Fibroblast of lung (primary cell): Measurements from ENCODE around the gene PACS2. TPM values are rescaled to one million over a fixed set of nuclear protein-coding genes. Genes with fewer than 3 reads are reported as not detected.

Experiments
- DNase-seq, 2 donors: peaks; one replicate each; pipeline versions ENCODE4 v3.0.0 to v3.0.0-alpha.2; 2010; ENCODE audit warnings: low read depth in 2 of 2
- H2AFZ ChIP-seq: 2 replicates; pipeline ENCODE4 v1.5.1; 2012; ENCODE audit warnings: low read length, control low read depth, inconsistent platforms
- H3K27ac ChIP-seq: 2 replicates; pipeline ENCODE4 v1.5.1; 2011; ENCODE audit warnings: low read length, control low read depth; ENCODE audit not compliant: insufficient read depth
- H3K27me3 ChIP-seq: 2 replicates; pipeline ENCODE4 v1.5.1; 2011; ENCODE audit warnings: mild to moderate bottlenecking, low read length; ENCODE audit not compliant: control insufficient read depth, insufficient read depth
- H3K36me3 ChIP-seq: 2 replicates; pipeline ENCODE4 v1.5.1; 2011; ENCODE audit warnings: low read length; ENCODE audit not compliant: control insufficient read depth, insufficient read depth
- H3K4me1 ChIP-seq: 2 replicates; pipeline ENCODE4 v1.5.1; 2011; ENCODE audit warnings: low read length; ENCODE audit not compliant: control insufficient read depth, insufficient read depth; ENCODE audit errors: extremely low read depth
- H3K4me2 ChIP-seq: 2 replicates; pipeline ENCODE4 v1.5.1; 2011; ENCODE audit warnings: low read length, control low read depth; ENCODE audit not compliant: insufficient read depth; ENCODE audit errors: extremely low read depth
- H3K4me3 ChIP-seq, 4 experiments: fragments of 200-600 bp in 1 of 4; sonication (generic) in 1 of 4; replicated peaks in 1 of 4; 2 replicates each; pipeline ENCODE4 v1.5.1; 2011 to 2016; ENCODE audit warnings: low read length in 4 of 4, low read depth in 3 of 4, mild to moderate bottlenecking in 3 of 4, control low read depth in 2 of 4, inconsistent platforms in 1 of 4, mixed read lengths in 1 of 4; ENCODE audit not compliant: insufficient read depth in 1 of 4; ENCODE audit errors: control extremely low read depth in 1 of 4
- H3K79me2 ChIP-seq: 2 replicates; pipeline ENCODE4 v1.5.1; 2012; ENCODE audit warnings: mild to moderate bottlenecking, low read length, inconsistent platforms; ENCODE audit not compliant: control insufficient read depth, insufficient read depth
- H3K9ac ChIP-seq: 2 replicates; pipeline ENCODE4 v1.5.1; 2011; ENCODE audit warnings: mild to moderate bottlenecking, low read length, control low read depth; ENCODE audit not compliant: insufficient read depth
- H3K9me3 ChIP-seq: 2 replicates; pipeline ENCODE4 v1.5.1; 2012; ENCODE audit warnings: low read depth, low read length; ENCODE audit not compliant: control insufficient read depth, insufficient read depth
- H4K20me1 ChIP-seq: 2 replicates; pipeline ENCODE4 v1.5.1; 2011; ENCODE audit warnings: low read length; ENCODE audit not compliant: control insufficient read depth, insufficient read depth; ENCODE audit errors: extremely low read depth
- CTCF ChIP-seq, 2 donors: IDR thresholded peaks in 1 of 2; conservative IDR thresholded peaks in 1 of 2; 1 replicate in 1 of 2; 2 replicates in 1 of 2; pipeline ENCODE4 v1.5.1; 2011 to 2012; ENCODE audit warnings: low read length in 2 of 2, control low read depth in 1 of 2, inconsistent platforms in 1 of 2, low read depth in 1 of 2, mild to moderate bottlenecking in 1 of 2
- EZH2 ChIP-seq: IDR thresholded peaks from 2 replicates; pipeline ENCODE4 v1.5.1; 2012; ENCODE audit warnings: low read length, control low read depth, mild to moderate bottlenecking; ENCODE audit errors: missing control alignments
- polyA plus RNA-seq, 2 donors: library from polyadenylated mRNA; depleted of rRNA in 1 of 2; stranded (reverse) in 1 of 2; unstranded in 1 of 2; fragments of >200 nt; gene quantifications; 2 replicates each; pipeline ENCODE4 v1.2.1, GENCODE V29; 2011 to 2012; ENCODE audit warnings: missing spikeins in 1 of 2
- total RNA-seq: library from RNA; depleted of rRNA; stranded (reverse); fragments of >200 nt; gene quantifications from 2 replicates; pipeline ENCODE4 v1.2.1, GENCODE V29; 2014

The PACS2 gene
- total and polyA plus RNA-seq, 2 donors (not counting 1 experiment from before 2014, with no cell fraction given) = 20.3 to 52.5 TPM

- H3K9me3 ChIP-seq = no peaks in the 10 kb centered on the region
- peaks cover 5% of the 10 kb centered on the region for H3K36me3 ChIP-seq
- no peak overlapping the region for H3K27ac ChIP-seq
- H3K79me2 ChIP-seq = no peaks in the 10 kb centered on the region
- H3K27me3 ChIP-seq = no peaks in the 10 kb centered on the region
- H3K4me3 ChIP-seq = no peak overlapping the region
- no peak overlapping the region for H3K4me2 ChIP-seq
- TF ChIP-seq CTCF (conservative IDR thresholded peaks at IDR 0.05 in 1 of 2, IDR thresholded peaks at IDR 0.05 in 1 of 2; ENCODE audit: low read depth in 1 of 2, low read length in 2 of 2) (no peak), EZH2 (no peak)
- no peak for DNase-seq
- H2AFZ ChIP-seq = no peak overlapping the region
- no peak overlapping the region for H3K9ac ChIP-seq
- no peaks in the 10 kb centered on the region for H4K20me1 ChIP-seq
- H3K4me1 ChIP-seq = no peaks in the 10 kb centered on the region
Observed at GRCh38 chr14:105384605-105385321, 70.2 kb downstream of the PACS2 start.

- no peaks in the 10 kb centered on the region for H3K9me3 ChIP-seq
- no peaks in the 10 kb centered on the region for H3K27me3 ChIP-seq
- no peak overlapping the region for H3K4me3 ChIP-seq
- no peak overlapping the region for H3K9ac ChIP-seq
- no peak overlapping the region for H3K27ac ChIP-seq
- no peaks in the 10 kb centered on the region for H4K20me1 ChIP-seq
- H3K4me1 ChIP-seq = no peaks in the 10 kb centered on the region
- TF ChIP-seq EZH2 (no peak), CTCF (conservative IDR thresholded peaks at IDR 0.05 in 1 of 2, IDR thresholded peaks at IDR 0.05 in 1 of 2; ENCODE audit: low read depth in 1 of 2, low read length in 2 of 2) (no peak)
- H3K36me3 ChIP-seq = peaks cover 3% of the 10 kb centered on the region
- H3K4me2 ChIP-seq = no peak overlapping the region
- no peak for DNase-seq
- no peaks in the 10 kb centered on the region for H3K79me2 ChIP-seq
- H2AFZ ChIP-seq = no peak overlapping the region
Observed at GRCh38 chr14:105385322-105385637, 70.7 kb downstream of the PACS2 start.

- Histone ChIP-seq H3K79me2 (no peaks in the 10 kb centered on the region), H3K9ac (no peak overlapping the region), H4K20me1 (no peaks in the 10 kb centered on the region), H3K9me3 (no peaks in the 10 kb centered on the region), H3K4me2 (no peak overlapping the region), H2AFZ (no peak overlapping the region), H3K4me3 (no peak overlapping the region), H3K36me3 (peaks cover 3% of the 10 kb centered on the region), H3K4me1 (no peaks in the 10 kb centered on the region), H3K27ac (no peak overlapping the region), H3K27me3 (no peaks in the 10 kb centered on the region)
- DNase-seq = no peak
- TF ChIP-seq EZH2 (no peak), CTCF (conservative IDR thresholded peaks at IDR 0.05 in 1 of 2, IDR thresholded peaks at IDR 0.05 in 1 of 2; ENCODE audit: low read depth in 1 of 2, low read length in 2 of 2) (no peak)
Observed at GRCh38 chr14:105385698-105386365, 71.3 kb downstream of the PACS2 start.
